ENCODE results near the gene BTNL2.
"Not testable (repeated sequence)": the region's sequence is repeated elsewhere in the genome, so short reads cannot be mapped to it uniquely, and the experiment has no call there.

DNA sequence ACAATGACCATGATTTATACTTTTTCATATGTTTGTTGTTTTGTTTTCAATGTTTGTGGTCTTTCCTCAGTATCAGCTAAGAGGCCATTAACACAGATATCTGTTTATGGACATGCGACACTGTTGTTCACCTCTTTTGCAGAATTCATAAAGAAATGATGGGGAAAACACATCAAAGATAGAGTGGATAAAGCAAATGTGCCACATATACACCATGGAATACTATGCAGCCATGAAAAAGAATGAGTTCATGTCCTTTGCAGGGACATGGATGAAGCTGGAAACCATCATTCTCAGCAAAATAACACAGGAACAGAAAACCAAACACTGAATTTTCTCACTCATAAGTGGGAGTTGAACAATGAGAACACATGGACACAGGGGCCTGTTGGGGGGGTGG, 27.0 kb upstream of the BTNL2 start:
- not testable (repeated sequence) for TF ChIP-seq CTCF (conservative IDR thresholded peaks at IDR 0.05); ZFX (IDR thresholded peaks at IDR 0.05)

Data from C4-2B (cell line).